ENCODE results near the gene IL1A.
A peak's percentile ranks its signal among the peaks of the same experiment; 100 is the strongest.

Gene IL1A

GRCh38 chr2:112782234-112782799 lies 2.0 kb downstream of the IL1A start:
- DNase-seq (ENCODE audit: low read depth) = peak; percentile 79
- TF ChIP-seq CTCF (IDR thresholded peaks at IDR 0.05; ENCODE audit: insufficient read depth, low read depth, low read length, missing control alignments) = no peak
- H3K4me3 ChIP-seq (ENCODE audit: low read depth, low read length) = peak overlapping the region; percentile 41

GRCh38 chr2:112779598-112779997 lies 4.7 kb downstream of the IL1A start:
- H3K4me3 ChIP-seq (ENCODE audit: low read depth, low read length) = no peak overlapping the region
- TF ChIP-seq CTCF (IDR thresholded peaks at IDR 0.05; ENCODE audit: insufficient read depth, low read depth, low read length, missing control alignments) = no peak
- no peak for DNase-seq (ENCODE audit: low read depth)

- DNase-seq (ENCODE audit: low read depth) = no peak
- no peak for TF ChIP-seq CTCF (IDR thresholded peaks at IDR 0.05; ENCODE audit: insufficient read depth, low read depth, low read length, missing control alignments)
- H3K4me3 ChIP-seq (ENCODE audit: low read depth, low read length) = no peak overlapping the region
Measured at GRCh38 chr2:112777036-112777435, 7.3 kb downstream of the IL1A start.

- no peak for DNase-seq (ENCODE audit: low read depth)
- no peak for TF ChIP-seq CTCF (IDR thresholded peaks at IDR 0.05; ENCODE audit: insufficient read depth, low read depth, low read length, missing control alignments)
- H3K4me3 ChIP-seq (ENCODE audit: low read depth, low read length) = no peak overlapping the region
Measured at GRCh38 chr2:112776113-112776512, 8.2 kb downstream of the IL1A start.

GRCh38 chr2:112774536-112775285 lies 9.6 kb downstream of the IL1A start:
- no peak for DNase-seq (ENCODE audit: low read depth)
- TF ChIP-seq CTCF (IDR thresholded peaks at IDR 0.05; ENCODE audit: insufficient read depth, low read depth, low read length, missing control alignments) = no peak
- H3K4me3 ChIP-seq (ENCODE audit: low read depth, low read length) = no peak overlapping the region

- H3K4me3 ChIP-seq (ENCODE audit: low read depth, low read length) = no peak overlapping the region
- TF ChIP-seq CTCF (IDR thresholded peaks at IDR 0.05; ENCODE audit: insufficient read depth, low read depth, low read length, missing control alignments) = no peak
- no peak for DNase-seq (ENCODE audit: low read depth)
Measured at GRCh38 chr2:112773556-112773955, 10.7 kb downstream of the IL1A start.
